Calu3 (cell line): ENCODE data around the gene PCNT. TPM values are rescaled to one million over a fixed set of nuclear protein-coding genes. Genes with fewer than 3 reads are reported as not detected.

Experiments used
- BruUV-seq: library from RNA; stranded (reverse); fragments of 400-500 nt; replicated peaks from 2 replicates; lab custom pipeline; 2021; lab: Mats Ljungman, UMichigan
- CTCF ChIA-PET: fragments of 300-600 bp; sonication (Branson Sonifier 250); formaldehyde crosslinking; loops from one replicate; lab custom pipeline; 2022; ENCODE audit warnings: antibody characterized with exemption; lab: Charles Lee
- DNase-seq: peaks from one replicate; pipeline ENCODE4 v3.0.0; 2022
- H3K27ac Mint-ChIP-seq: one replicate; pipeline ENCODE4 v1.8.0; 2022; ENCODE audit warnings: mixed read lengths; ENCODE audit not compliant: unreplicated experiment
- H3K27me3 Mint-ChIP-seq: one replicate; pipeline ENCODE4 v1.8.0; 2022; ENCODE audit warnings: mixed read lengths; ENCODE audit not compliant: unreplicated experiment
- H3K36me3 Mint-ChIP-seq: one replicate; pipeline ENCODE4 v1.8.0; 2022; ENCODE audit warnings: mild to moderate bottlenecking, moderate library complexity, mixed read lengths; ENCODE audit not compliant: insufficient read depth, unreplicated experiment
- H3K4me1 Mint-ChIP-seq: one replicate; pipeline ENCODE4 v1.8.0; 2022; ENCODE audit warnings: mild to moderate bottlenecking, low read depth, mixed read lengths; ENCODE audit not compliant: unreplicated experiment
- H3K4me3 Mint-ChIP-seq: one replicate; pipeline ENCODE4 v1.8.0; 2022; ENCODE audit warnings: mild to moderate bottlenecking, low read depth, moderate library complexity, mixed read lengths; ENCODE audit not compliant: unreplicated experiment
- H3K9me3 Mint-ChIP-seq: one replicate; pipeline ENCODE4 v1.8.0; 2022; ENCODE audit warnings: low read depth, mixed read lengths; ENCODE audit not compliant: unreplicated experiment
- intact Hi-C: fragments of 100-400 bp; cut with micrococcal nuclease; formaldehyde crosslinking; loops from one replicate; pipeline ENCODE4 v1.10.0; 2022; ENCODE audit not compliant: unreplicated experiment
- total RNA-seq: library from RNA; stranded (reverse); gene quantifications from 2 replicates; pipeline ENCODE4 v1.2.3, GENCODE V29; 2022
- TF ChIP-seq, protein P1 (sequence below): fragments of 200-600 bp; IDR thresholded peaks from one replicate; pipeline ENCODE4 v1.8.0; 2022; ENCODE audit warnings: antibody characterized with exemption; ENCODE audit not compliant: unreplicated experiment

The PCNT gene
- total RNA-seq, 1 experiment from 2014 or later = 32.2 TPM

DNA sequence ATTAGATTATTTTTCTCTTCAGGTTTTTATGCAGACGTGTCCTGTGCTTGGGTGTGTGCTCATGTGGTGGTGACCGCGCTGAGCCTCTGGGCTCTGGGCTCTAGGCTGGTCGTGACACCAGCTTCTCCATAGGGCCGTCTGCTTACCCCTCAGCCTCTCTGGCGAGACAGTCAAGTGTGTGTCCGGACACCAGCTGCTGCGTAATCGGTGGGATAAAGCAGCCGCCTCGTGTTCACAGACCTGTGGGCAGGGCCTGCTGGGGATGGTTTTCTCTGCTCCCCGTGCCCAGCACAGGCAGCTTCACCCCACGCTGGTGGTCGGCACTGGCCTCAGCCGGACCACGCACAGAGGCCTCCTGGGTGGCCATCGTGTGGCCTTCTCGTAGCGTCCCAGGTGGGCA, 101.1 kb downstream of the PCNT start:
- Mint-ChIP-seq H3K4me1 (no peaks in the 10 kb centered on the region), H3K9me3 (no peaks in the 10 kb centered on the region), H3K36me3 (peaks cover 27% of the 10 kb centered on the region), H3K4me3 (no peak overlapping the region), H3K27me3 (no peaks in the 10 kb centered on the region), H3K27ac (no peak overlapping the region)
- BruUV-seq = no TSS peak
- intact Hi-C loops = no loop called here
- CTCF ChIA-PET = no interaction called here
- no peak for DNase-seq
- TF ChIP-seq, protein P1, sequence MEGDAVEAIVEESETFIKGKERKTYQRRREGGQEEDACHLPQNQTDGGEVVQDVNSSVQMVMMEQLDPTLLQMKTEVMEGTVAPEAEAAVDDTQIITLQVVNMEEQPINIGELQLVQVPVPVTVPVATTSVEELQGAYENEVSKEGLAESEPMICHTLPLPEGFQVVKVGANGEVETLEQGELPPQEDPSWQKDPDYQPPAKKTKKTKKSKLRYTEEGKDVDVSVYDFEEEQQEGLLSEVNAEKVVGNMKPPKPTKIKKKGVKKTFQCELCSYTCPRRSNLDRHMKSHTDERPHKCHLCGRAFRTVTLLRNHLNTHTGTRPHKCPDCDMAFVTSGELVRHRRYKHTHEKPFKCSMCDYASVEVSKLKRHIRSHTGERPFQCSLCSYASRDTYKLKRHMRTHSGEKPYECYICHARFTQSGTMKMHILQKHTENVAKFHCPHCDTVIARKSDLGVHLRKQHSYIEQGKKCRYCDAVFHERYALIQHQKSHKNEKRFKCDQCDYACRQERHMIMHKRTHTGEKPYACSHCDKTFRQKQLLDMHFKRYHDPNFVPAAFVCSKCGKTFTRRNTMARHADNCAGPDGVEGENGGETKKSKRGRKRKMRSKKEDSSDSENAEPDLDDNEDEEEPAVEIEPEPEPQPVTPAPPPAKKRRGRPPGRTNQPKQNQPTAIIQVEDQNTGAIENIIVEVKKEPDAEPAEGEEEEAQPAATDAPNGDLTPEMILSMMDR = no peak

DNA sequence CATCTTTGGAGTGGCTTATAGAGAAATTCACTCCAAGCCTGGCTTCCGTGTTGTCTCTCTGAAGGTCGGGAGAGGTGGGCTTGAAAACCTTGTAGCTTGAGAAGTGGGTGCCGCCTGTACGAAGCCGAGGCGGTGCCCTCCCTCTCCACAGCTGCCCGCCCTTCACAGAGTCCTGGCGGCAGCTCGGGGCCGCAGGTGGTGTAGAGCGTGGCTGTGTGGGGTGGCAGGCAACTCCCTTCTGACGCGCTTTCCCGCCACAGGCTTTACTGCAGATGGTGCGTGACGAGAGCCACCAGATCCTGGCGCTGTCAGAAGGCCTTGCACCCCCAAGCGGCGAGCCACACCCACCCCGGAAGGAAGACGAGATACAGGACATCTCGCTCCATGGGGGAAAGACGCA, 101.6 kb downstream of the PCNT start:
- no TSS peak for BruUV-seq
- peaks cover 22% of the 10 kb centered on the region for H3K36me3 Mint-ChIP-seq
- no peaks in the 10 kb centered on the region for H3K9me3 Mint-ChIP-seq
- TF ChIP-seq, protein P1 = no peak
- H3K27me3 Mint-ChIP-seq = no peaks in the 10 kb centered on the region
- no peak overlapping the region for H3K4me3 Mint-ChIP-seq
- H3K27ac Mint-ChIP-seq = no peak overlapping the region
- no peak for DNase-seq
- no peaks in the 10 kb centered on the region for H3K4me1 Mint-ChIP-seq
- CTCF ChIA-PET = no interaction called here
- intact Hi-C loops = no loop called here

DNA sequence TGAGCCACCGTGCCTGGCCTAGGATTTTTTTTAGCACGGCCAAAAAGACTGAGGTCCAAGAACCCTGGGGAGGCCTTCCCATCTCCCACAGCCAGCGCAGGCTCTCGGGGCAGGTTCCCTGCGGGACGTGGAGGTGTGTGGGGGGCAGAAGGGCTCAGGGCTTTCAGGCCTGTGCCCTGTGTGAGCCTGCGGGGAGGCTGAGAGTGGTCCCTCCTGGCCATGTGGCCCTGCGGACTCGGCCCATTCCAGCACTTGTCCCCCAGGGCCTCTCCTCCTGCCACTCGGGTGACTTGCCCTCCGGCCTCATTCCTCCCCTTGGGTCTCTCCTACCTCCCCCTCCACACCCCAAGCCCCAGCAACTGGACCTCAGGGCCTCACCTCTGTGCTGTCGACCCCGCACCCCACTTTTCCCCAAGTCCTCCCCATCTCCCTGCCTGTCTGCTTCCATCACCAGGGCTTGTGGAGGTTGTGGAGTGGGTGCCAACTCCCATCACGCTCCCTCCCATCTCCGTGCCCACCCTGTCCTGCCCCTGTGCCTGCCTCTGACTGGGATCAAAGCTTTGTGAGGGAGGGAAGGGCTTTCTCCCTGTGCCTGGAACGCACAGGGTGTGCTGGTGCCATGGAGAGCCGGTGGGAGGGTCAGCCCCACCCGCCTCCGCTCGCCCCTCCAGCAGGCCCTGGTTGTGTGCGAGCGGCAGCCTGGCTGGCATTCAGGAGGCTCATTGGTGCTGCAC, 102.5 kb downstream of the PCNT start:
- Mint-ChIP-seq H3K27ac (no peak overlapping the region), H3K27me3 (no peaks in the 10 kb centered on the region), H3K4me3 (no peak overlapping the region), H3K36me3 (peaks cover 23% of the 10 kb centered on the region), H3K4me1 (no peaks in the 10 kb centered on the region), H3K9me3 (no peaks in the 10 kb centered on the region)
- no peak for DNase-seq
- intact Hi-C loops = no loop called here
- TF ChIP-seq, protein P1 = no peak
- no TSS peak for BruUV-seq
- CTCF ChIA-PET = interaction anchor here (0.7 to 1.2 kb wide), 2 partner anchors 11 to 104 kb away, joined by 3 to 4 read pairs; no protein-coding TSS in a partner anchor

DNA sequence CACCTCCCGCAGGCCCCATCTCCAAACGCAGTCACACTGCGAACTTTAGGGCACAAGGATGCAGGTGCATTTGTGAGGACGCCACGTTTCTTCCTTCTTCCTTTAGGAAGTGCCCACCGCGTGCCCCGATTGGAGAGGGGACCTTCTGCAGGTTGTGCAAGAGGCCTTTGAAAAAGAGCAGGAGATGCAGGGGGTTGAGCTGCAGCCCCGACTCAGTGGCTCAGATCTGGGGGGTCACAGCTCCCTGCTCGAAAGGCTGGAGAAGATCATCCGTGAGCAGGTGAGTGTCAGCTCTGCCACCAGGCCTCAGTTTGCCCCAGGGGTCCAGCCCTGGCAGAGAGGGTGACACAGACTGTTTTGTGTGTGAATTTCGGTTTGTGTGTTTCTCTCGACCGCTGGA, 103.6 kb downstream of the PCNT start:
- Mint-ChIP-seq H3K4me3 (no peak overlapping the region), H3K36me3 (peaks cover 18% of the 10 kb centered on the region), H3K4me1 (no peaks in the 10 kb centered on the region), H3K27me3 (no peaks in the 10 kb centered on the region), H3K27ac (no peak overlapping the region), H3K9me3 (no peaks in the 10 kb centered on the region)
- TF ChIP-seq, protein P1 = no peak
- DNase-seq = no peak
- no TSS peak for BruUV-seq
- CTCF ChIA-PET = interaction anchor here (1.2 kb wide), 1 partner anchor 10 kb away, joined by 3 read pairs; no protein-coding TSS in a partner anchor
- intact Hi-C loops = no loop called here
